Omental fat pad (tissue), 4 donors: ENCODE results near the gene TLL1. TPM values are rescaled to one million over a fixed set of nuclear protein-coding genes. Genes with fewer than 3 reads are reported as not detected.

Experiments
- ATAC-seq: fragments of 150-250 bp; one replicate; pipeline ENCODE4 v1.9.1; 2016; ENCODE audit warnings: mild to moderate bottlenecking, moderate library complexity; ENCODE audit not compliant: low FRiP score
- DNase-seq: peaks from one replicate; pipeline ENCODE4 v3.0.0-alpha.2; 2019; ENCODE audit warnings: low spot score
- total RNA-seq, 4 donors: library from RNA; depleted of rRNA; stranded (reverse); fragments of >200 nt; gene quantifications; one replicate each; pipeline ENCODE4 v1.1.0, GENCODE V29; 2016
- TF ChIP-seq, protein P1 (sequence below), 3 donors: fragments of 450-650 bp; IDR thresholded peaks; one replicate each; pipeline ENCODE4 v1.5.1; 2016 to 2017; ENCODE audit warnings: antibody characterized with exemption in 3 of 3, mild to moderate bottlenecking in 3 of 3, moderate library complexity in 2 of 3

The TLL1 gene
- total RNA-seq, 4 donors from 2014 or later: 3.2 to 22.2 (median 11.9) TPM

DNA sequence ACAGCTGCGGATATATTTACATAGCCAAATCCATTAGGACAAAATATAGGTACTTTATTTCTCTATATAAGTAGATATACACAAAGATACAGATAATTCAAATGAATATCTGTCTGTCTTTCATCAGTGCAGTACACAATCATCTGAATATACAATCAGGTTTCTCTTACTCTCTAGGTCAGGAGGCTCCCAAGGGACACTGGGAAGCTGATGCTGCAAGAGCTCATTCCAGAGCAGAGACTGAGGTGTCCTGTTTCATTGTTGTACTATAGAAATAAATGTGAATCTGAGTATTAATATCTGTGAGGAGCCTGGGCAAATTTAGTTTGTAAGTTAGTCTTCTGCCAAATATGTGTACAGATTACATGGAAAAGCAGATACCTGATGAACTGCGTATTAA is 4.2 kb downstream of the TLL1 start:
- ATAC-seq (no peak), DNase-seq (no peak)
- TF ChIP-seq, protein P1, sequence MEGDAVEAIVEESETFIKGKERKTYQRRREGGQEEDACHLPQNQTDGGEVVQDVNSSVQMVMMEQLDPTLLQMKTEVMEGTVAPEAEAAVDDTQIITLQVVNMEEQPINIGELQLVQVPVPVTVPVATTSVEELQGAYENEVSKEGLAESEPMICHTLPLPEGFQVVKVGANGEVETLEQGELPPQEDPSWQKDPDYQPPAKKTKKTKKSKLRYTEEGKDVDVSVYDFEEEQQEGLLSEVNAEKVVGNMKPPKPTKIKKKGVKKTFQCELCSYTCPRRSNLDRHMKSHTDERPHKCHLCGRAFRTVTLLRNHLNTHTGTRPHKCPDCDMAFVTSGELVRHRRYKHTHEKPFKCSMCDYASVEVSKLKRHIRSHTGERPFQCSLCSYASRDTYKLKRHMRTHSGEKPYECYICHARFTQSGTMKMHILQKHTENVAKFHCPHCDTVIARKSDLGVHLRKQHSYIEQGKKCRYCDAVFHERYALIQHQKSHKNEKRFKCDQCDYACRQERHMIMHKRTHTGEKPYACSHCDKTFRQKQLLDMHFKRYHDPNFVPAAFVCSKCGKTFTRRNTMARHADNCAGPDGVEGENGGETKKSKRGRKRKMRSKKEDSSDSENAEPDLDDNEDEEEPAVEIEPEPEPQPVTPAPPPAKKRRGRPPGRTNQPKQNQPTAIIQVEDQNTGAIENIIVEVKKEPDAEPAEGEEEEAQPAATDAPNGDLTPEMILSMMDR (IDR thresholded peaks at IDR 0.05): no peak

DNA sequence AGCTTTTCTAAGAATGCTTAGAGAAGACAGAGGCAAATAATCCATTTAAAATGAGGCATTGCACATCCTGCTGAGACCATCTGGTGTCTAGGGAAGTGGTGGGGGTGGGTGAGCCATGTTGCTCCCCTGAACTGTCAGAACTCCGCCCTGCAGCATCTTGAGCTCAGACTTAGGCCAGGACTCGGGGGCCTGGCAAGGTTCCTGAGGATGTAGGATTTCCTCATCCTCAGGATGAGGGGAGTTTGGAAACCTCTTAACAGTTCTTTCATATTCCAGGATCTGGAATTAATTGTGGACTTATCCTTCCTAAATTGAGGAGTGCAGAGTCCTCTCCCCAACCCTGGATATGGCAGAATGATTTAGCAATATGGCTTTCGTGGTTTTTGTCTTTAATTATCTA is 6.6 kb downstream of the TLL1 start:
- no peak for DNase-seq
- TF ChIP-seq, protein P1 (IDR thresholded peaks at IDR 0.05): no peak
- no peak for ATAC-seq

DNA sequence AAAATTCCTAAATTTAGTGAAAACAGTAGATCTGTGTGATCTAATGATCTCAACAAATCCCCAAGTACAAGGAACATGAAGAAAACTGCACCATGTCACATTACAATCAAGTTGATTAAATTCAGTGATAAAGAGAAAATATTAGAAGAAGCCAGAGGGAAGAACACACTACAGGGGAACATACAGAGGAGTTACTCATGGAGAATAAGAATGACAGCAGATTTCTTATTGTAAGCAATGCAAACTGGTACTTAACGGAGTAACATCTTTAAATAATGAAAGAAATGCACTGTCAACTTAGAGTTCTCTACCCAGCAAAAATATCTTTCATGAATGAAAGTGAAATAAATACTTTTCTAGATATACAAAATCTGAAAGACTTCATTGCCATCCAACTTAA is 21.1 kb downstream of the TLL1 start:
- ATAC-seq: no peak
- DNase-seq: no peak
- TF ChIP-seq, protein P1 (IDR thresholded peaks at IDR 0.05): no peak

DNA sequence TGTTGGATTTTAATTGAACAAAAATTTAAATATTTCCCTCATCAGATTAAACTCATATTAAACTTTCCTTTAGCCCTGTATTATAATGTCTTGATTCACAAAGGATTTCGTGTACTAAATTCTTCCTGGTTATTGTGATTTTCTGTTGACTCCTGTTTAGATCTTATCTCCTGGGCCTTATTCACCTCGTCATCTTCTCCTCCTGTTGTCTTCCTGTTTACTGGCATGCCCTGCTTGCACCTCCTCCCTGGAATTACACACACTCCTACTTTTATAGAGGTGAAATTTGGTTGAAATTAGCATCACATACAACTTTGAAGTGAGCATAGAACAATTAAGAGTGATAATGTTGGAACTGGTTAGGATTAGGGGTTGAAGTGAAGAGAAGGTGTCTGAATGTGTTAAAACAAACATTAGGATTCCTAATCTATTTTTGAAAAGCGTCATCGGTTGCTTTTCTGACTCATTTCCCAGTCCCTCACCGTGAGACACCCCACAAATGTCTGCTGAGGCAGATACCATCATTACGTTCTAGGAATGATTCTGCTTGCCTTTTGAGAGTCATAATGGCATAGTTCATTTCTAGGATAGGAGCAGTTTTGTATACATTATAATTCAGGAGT is 32.5 kb downstream of the TLL1 start:
- DNase-seq (no peak), ATAC-seq (no peak)
- TF ChIP-seq, protein P1 (IDR thresholded peaks at IDR 0.05): no peak

DNA sequence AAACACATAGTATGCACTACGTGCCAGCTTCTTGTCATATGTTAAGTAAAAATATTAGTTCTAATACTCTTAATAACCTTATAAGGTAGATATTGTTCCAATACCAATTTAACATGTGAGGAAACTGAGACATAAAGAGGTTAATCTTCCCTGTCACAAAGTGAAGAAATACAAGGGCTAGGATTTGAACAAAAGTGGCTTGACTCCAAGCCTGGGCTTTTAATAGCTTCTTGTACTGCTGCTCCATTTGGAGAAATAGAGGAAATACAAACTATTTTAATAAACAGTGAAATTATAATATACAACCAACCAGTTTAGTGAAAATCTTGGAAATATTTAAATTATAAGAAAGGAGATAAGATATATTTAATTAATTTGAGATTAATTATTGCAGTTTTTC is 33.2 kb downstream of the TLL1 start:
- ATAC-seq (no peak), DNase-seq (no peak)
- TF ChIP-seq, protein P1 (IDR thresholded peaks at IDR 0.05): no peak

DNA sequence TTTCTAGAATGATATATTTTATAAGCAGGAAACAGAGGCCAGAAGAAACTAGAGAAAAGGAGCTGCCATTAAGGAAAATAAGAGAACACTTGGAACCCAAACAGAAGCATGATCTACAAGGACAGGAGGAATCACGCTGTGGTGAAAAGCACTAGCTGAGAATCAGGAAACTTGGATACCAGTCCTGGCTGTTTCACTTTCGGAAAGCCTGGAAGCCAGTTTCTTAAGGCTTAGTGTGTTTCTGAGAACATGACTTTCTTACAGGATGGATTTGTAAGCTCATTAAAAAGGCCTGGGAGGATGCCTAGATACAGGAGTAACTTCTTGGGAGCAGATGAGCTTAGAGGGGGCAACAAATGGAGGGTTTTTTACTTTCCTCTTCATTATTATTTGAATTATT is 36.9 kb downstream of the TLL1 start:
- ATAC-seq (no peak), DNase-seq (no peak)
- TF ChIP-seq, protein P1 (IDR thresholded peaks at IDR 0.05): no peak

DNA sequence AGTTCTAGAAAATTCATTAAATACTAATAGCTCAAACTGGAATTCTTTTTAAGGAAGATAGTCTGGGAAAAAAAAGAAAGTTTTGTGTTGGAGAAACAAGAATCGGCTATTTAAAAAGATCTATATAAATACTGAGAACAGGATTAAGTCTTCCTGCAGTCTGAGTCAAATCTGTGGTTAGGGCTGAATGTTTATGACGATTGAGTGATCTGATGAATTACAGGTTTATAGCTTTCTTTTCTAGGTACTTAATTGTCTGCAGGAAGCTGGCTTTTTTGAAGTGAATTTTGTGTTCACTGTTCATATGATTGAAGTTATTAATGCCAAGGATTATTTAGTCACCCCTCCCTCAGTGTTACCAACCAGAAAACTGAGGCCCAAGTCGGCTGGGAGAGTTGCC is 42.2 kb downstream of the TLL1 start:
- ATAC-seq: no peak
- TF ChIP-seq, protein P1 (IDR thresholded peaks at IDR 0.05): no peak
- no peak for DNase-seq
